ENCODE results near the gene LRRK1. TPM values are rescaled to one million over a fixed set of nuclear protein-coding genes. Genes with fewer than 3 reads are reported as not detected.
A peak's percentile ranks its signal among the peaks of the same experiment; 100 is the strongest.

LRRK1 gene
- total and polyA plus RNA-seq, 2 experiments from 2014 or later = 2.6 to 4.5 TPM

DNA sequence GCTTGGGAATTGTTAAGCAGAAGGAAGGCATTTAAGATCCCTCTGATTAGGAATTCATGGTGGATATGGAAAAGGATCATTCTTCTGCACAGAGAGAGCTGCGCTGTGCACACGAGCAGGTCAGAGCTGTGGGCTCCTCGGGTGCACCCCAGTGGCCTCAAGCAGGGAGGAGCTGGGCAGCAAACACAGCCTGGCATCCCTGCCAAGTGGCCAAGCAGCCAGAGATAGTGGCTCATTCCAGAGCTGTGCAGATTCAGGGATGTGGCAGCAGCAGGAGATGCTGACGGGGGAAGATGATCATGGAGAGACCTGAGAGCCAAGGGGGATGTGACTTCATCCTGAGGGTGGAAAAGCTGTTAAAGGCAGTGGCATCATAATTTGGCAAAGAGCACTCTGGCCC, 55.9 kb downstream of the LRRK1 start:
- H3F3A ChIP-seq (replicated peaks; ENCODE audit: low read depth) = no peaks in the 10 kb centered on the region
- H3K4me1 Mint-ChIP-seq = peaks cover 14% of the 10 kb centered on the region
- H3K27ac Mint-ChIP-seq = no peak overlapping the region
- DNase-seq (ENCODE audit: low spot score) (no peak), ATAC-seq (no peak)
- peaks cover 34% of the 10 kb centered on the region for H3K27me3 Mint-ChIP-seq (ENCODE audit: insufficient read depth, low read depth, poor library complexity)
- H3K36me3 ChIP-seq (ENCODE audit: insufficient read depth) = no peaks in the 10 kb centered on the region
- H3K9me2 ChIP-seq (ENCODE audit: insufficient read depth) = no peaks in the 10 kb centered on the region; the same call in 1 of the 2 replicates
- no peak overlapping the region for H3K27ac ChIP-seq (ENCODE audit: low read depth)
- peak overlapping the region; percentile 88 for H3K4me2 ChIP-seq
- TF ChIP-seq, protein P1, sequence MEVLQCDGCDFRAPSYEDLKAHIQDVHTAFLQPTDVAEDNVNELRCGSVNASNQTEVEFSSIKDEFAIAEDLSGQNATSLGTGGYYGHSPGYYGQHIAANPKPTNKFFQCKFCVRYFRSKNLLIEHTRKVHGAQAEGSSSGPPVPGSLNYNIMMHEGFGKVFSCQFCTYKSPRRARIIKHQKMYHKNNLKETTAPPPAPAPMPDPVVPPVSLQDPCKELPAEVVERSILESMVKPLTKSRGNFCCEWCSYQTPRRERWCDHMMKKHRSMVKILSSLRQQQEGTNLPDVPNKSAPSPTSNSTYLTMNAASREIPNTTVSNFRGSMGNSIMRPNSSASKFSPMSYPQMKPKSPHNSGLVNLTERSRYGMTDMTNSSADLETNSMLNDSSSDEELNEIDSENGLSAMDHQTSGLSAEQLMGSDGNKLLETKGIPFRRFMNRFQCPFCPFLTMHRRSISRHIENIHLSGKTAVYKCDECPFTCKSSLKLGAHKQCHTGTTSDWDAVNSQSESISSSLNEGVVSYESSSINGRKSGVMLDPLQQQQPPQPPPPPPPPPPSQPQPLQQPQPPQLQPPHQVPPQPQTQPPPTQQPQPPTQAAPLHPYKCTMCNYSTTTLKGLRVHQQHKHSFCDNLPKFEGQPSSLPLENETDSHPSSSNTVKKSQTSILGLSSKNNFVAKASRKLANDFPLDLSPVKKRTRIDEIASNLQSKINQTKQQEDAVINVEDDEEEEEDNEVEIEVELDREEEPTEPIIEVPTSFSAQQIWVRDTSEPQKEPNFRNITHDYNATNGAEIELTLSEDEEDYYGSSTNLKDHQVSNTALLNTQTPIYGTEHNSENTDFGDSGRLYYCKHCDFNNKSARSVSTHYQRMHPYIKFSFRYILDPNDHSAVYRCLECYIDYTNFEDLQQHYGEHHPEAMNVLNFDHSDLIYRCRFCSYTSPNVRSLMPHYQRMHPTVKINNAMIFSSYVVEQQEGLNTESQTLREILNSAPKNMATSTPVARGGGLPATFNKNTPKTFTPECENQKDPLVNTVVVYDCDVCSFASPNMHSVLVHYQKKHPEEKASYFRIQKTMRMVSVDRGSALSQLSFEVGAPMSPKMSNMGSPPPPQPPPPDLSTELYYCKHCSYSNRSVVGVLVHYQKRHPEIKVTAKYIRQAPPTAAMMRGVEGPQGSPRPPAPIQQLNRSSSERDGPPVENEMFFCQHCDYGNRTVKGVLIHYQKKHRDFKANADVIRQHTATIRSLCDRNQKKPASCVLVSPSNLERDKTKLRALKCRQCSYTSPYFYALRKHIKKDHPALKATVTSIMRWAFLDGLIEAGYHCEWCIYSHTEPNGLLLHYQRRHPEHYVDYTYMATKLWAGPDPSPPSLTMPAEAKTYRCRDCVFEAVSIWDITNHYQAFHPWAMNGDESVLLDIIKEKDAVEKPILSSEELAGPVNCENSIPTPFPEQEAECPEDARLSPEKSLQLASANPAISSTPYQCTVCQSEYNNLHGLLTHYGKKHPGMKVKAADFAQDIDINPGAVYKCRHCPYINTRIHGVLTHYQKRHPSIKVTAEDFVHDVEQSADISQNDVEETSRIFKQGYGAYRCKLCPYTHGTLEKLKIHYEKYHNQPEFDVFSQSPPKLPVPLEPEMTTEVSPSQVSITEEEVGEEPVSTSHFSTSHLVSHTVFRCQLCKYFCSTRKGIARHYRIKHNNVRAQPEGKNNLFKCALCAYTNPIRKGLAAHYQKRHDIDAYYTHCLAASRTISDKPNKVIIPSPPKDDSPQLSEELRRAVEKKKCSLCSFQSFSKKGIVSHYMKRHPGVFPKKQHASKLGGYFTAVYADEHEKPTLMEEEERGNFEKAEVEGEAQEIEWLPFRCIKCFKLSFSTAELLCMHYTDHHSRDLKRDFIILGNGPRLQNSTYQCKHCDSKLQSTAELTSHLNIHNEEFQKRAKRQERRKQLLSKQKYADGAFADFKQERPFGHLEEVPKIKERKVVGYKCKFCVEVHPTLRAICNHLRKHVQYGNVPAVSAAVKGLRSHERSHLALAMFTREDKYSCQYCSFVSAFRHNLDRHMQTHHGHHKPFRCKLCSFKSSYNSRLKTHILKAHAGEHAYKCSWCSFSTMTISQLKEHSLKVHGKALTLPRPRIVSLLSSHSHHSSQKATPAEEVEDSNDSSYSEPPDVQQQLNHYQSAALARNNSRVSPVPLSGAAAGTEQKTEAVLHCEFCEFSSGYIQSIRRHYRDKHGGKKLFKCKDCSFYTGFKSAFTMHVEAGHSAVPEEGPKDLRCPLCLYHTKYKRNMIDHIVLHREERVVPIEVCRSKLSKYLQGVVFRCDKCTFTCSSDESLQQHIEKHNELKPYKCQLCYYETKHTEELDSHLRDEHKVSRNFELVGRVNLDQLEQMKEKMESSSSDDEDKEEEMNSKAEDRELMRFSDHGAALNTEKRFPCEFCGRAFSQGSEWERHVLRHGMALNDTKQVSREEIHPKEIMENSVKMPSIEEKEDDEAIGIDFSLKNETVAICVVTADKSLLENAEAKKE (CRISPR knock-in tag; IDR thresholded peaks at IDR 0.05) = no peak
- TF ChIP-seq, protein P2, sequence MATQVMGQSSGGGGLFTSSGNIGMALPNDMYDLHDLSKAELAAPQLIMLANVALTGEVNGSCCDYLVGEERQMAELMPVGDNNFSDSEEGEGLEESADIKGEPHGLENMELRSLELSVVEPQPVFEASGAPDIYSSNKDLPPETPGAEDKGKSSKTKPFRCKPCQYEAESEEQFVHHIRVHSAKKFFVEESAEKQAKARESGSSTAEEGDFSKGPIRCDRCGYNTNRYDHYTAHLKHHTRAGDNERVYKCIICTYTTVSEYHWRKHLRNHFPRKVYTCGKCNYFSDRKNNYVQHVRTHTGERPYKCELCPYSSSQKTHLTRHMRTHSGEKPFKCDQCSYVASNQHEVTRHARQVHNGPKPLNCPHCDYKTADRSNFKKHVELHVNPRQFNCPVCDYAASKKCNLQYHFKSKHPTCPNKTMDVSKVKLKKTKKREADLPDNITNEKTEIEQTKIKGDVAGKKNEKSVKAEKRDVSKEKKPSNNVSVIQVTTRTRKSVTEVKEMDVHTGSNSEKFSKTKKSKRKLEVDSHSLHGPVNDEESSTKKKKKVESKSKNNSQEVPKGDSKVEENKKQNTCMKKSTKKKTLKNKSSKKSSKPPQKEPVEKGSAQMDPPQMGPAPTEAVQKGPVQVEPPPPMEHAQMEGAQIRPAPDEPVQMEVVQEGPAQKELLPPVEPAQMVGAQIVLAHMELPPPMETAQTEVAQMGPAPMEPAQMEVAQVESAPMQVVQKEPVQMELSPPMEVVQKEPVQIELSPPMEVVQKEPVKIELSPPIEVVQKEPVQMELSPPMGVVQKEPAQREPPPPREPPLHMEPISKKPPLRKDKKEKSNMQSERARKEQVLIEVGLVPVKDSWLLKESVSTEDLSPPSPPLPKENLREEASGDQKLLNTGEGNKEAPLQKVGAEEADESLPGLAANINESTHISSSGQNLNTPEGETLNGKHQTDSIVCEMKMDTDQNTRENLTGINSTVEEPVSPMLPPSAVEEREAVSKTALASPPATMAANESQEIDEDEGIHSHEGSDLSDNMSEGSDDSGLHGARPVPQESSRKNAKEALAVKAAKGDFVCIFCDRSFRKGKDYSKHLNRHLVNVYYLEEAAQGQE (IDR thresholded peaks at IDR 0.05; ENCODE audit: unreplicated experiment) = no peak
- TF ChIP-seq POLR2AphosphoS5 (IDR thresholded peaks at IDR 0.05; ENCODE audit: low read depth) (no peak), CTCF (conservative IDR thresholded peaks at IDR 0.05; ENCODE audit: low read depth in 2 of 2) (no peak), CREB1 (CRISPR knock-in tag; IDR thresholded peaks at IDR 0.05; ENCODE audit: low read depth) (no peak), STAT1 (IDR thresholded peaks at IDR 0.05; ENCODE audit: unreplicated experiment) (no peak), ZNF114 (CRISPR knock-in tag; IDR thresholded peaks at IDR 0.05) (no peak), EZH2 (IDR thresholded peaks at IDR 0.05; ENCODE audit: low read depth, unreplicated experiment) (no peak), ZNF331 (CRISPR knock-in tag; IDR thresholded peaks at IDR 0.05; ENCODE audit: low read depth) (no peak), NANOG (IDR thresholded peaks at IDR 0.05; ENCODE audit: borderline replicate concordance) (no peak)
- H2AFZ ChIP-seq = 0 out of 2 replicates have a peak overlapping the region, but pooled peaks have one; percentile 39
- H3K9me3 Mint-ChIP-seq = peaks cover under 1% of the 10 kb centered on the region; the same call in 2 of the 3 replicates
- peaks cover 27% of the 10 kb centered on the region for H3K4me1 ChIP-seq (ENCODE audit: insufficient read depth)
- no peaks in the 10 kb centered on the region for H3K79me2 ChIP-seq (replicated peaks; ENCODE audit: insufficient read depth)
- H3K27me3 ChIP-seq (ENCODE audit: insufficient read depth) = peaks cover 52% of the 10 kb centered on the region
- H3K4me3 ChIP-seq = peak overlapping the region; percentile 64
- no peaks in the 10 kb centered on the region for H4K20me1 ChIP-seq (replicated peaks; ENCODE audit: insufficient read depth)
- H3K36me3 Mint-ChIP-seq (ENCODE audit: low read depth) = no peaks in the 10 kb centered on the region
- no peak overlapping the region; the same call in 2 of the 3 replicates for H3K4me3 Mint-ChIP-seq

Data from GM23338 (cell line).